Panc1 (cell line): ENCODE data around the gene CEP128. TPM values are rescaled to one million over a fixed set of nuclear protein-coding genes. Genes with fewer than 3 reads are reported as not detected.

Source experiments
- ATAC-seq: fragments of 200-7000 bp; cut with Tn5 transposase; 2 replicates; pipeline ENCODE4 v1.9.1; 2020; ENCODE audit warnings: mild to moderate bottlenecking, moderate library complexity
- BruUV-seq: library from RNA; stranded (reverse); fragments of 400-500 nt; replicated peaks from 2 replicates; lab custom pipeline; 2021; lab: Mats Ljungman, UMichigan
- CTCF ChIA-PET: fragments of 300-600 bp; sonication (Branson Sonifier 250); formaldehyde crosslinking; loops from one replicate; lab custom pipeline; 2022; ENCODE audit warnings: antibody characterized with exemption; lab: Charles Lee
- POLR2A ChIA-PET: fragments of 300-600 bp; sonication (Branson Sonifier 250); formaldehyde crosslinking; loops from one replicate; lab custom pipeline; 2022; ENCODE audit warnings: antibody characterized with exemption; lab: Charles Lee
- DNase-seq: peaks from one replicate; pipeline ENCODE4 v3.0.0-alpha.2; 2010; ENCODE audit warnings: low read depth, low spot score
- H3K27ac ChIP-seq: 2 replicates; pipeline ENCODE4 v1.5.1; 2011; ENCODE audit warnings: mild to moderate bottlenecking, low read length, inconsistent platforms
- H3K27me3 ChIP-seq: fragments of 200-500 bp; sonication (Bioruptor generic); 2 replicates; pipeline ENCODE4 v1.6.0; 2014; ENCODE audit warnings: low read length, inconsistent platforms; ENCODE audit not compliant: control insufficient read depth, insufficient read depth
- H3K36me3 ChIP-seq: fragments of 200-500 bp; sonication (Bioruptor generic); 2 replicates; pipeline ENCODE4 v1.5.1; 2014; ENCODE audit warnings: inconsistent platforms, mild to moderate bottlenecking, low read length, moderate library complexity; ENCODE audit not compliant: control insufficient read depth, insufficient read depth
- H3K4me1 ChIP-seq: 2 replicates; pipeline ENCODE4 v1.5.1; 2011; ENCODE audit warnings: inconsistent platforms, mild to moderate bottlenecking, low read length, moderate library complexity; ENCODE audit not compliant: control insufficient read depth, insufficient read depth
- H3K4me3 ChIP-seq, 2 experiments: 2 replicates each; pipeline ENCODE4 v1.5.1; 2011 to 2012; ENCODE audit warnings: low read depth in 2 of 2, low read length in 2 of 2, mild to moderate bottlenecking in 2 of 2, inconsistent platforms in 1 of 2, moderate library complexity in 1 of 2
- H3K9me3 ChIP-seq: fragments of 200-500 bp; sonication (Bioruptor generic); 2 replicates; pipeline ENCODE4 v1.5.1; 2014; ENCODE audit warnings: low read depth, mild to moderate bottlenecking, inconsistent platforms, low read length, moderate library complexity; ENCODE audit not compliant: control insufficient read depth, insufficient read depth
- CTCF ChIP-seq: fragments of 450-650 bp; IDR thresholded peaks from 2 replicates; pipeline ENCODE4 v1.5.1; 2017; ENCODE audit warnings: mild to moderate bottlenecking
- POLR2AphosphoS5 ChIP-seq: IDR thresholded peaks from 2 replicates; pipeline ENCODE4 v1.6.1; 2012; ENCODE audit warnings: mild to moderate bottlenecking, low read depth, low read length, moderate library complexity
- REST ChIP-seq, 2 experiments: IDR thresholded peaks; 2 replicates each; pipeline ENCODE4 v1.6.1; 2011 to 2012; ENCODE audit warnings: low read depth in 2 of 2, control low read depth in 1 of 2, low read length in 1 of 2, mild to moderate bottlenecking in 1 of 2, moderate library complexity in 1 of 2; ENCODE audit not compliant: insufficient read depth in 1 of 2
- SIN3A ChIP-seq: IDR thresholded peaks from 2 replicates; pipeline ENCODE4 v1.6.1; 2012; ENCODE audit warnings: low read depth, mild to moderate bottlenecking, low read length, moderate library complexity, borderline replicate concordance; ENCODE audit not compliant: insufficient read depth
- TCF7L2 ChIP-seq: IDR thresholded peaks from 2 replicates; pipeline ENCODE4 v1.6.1; 2011; ENCODE audit warnings: mild to moderate bottlenecking, low read depth, low read length, inconsistent platforms
- in situ Hi-C: cut with HindIII; loops from 2 replicates; pipeline ENCODE4 v1.10.0; 2016; ENCODE audit warnings: low sequenced_read_pairs, low pct_unique_long_range_greater_than_20kb
- intact Hi-C: fragments of 100-400 bp; cut with micrococcal nuclease; formaldehyde crosslinking; loops from one replicate; pipeline ENCODE4 v1.10.0; 2022; ENCODE audit not compliant: unreplicated experiment
- total RNA-seq: library from RNA; stranded (reverse); gene quantifications from one replicate; pipeline ENCODE4 v1.2.1, GENCODE V29; 2021; ENCODE audit not compliant: unreplicated experiment

Gene CEP128
- total RNA-seq, 1 experiment from 2014 or later = 9.3 TPM

- no TSS peak for BruUV-seq
- ATAC-seq = no peak
- intact Hi-C loops = no loop called here
Measured at GRCh38 chr14:80698974-80699373, 242.6 kb downstream of the CEP128 start.

GRCh38 chr14:80695869-80696268, 245.7 kb downstream of the CEP128 start:
- in situ Hi-C loops (no loop called here), intact Hi-C loops (no loop called here)
- ATAC-seq (no peak), DNase-seq (no peak)
- Histone ChIP-seq H3K4me1 (no peaks in the 10 kb centered on the region), H3K4me3 (no peak overlapping the region), H3K9me3 (no peaks in the 10 kb centered on the region), H3K36me3 (no peaks in the 10 kb centered on the region; the same call in 1 of the 2 replicates), H3K27ac (no peak overlapping the region), H3K27me3 (no peaks in the 10 kb centered on the region)
- no TSS peak for BruUV-seq
- CTCF ChIA-PET = no interaction called here
- TF ChIP-seq REST (IDR thresholded peaks at IDR 0.05; ENCODE audit: insufficient read depth in 1 of 2, low read depth in 2 of 2, low read length in 1 of 2) (no peak), CTCF (no peak), SIN3A (no peak), POLR2AphosphoS5 (no peak), TCF7L2 (no peak)
- POLR2A ChIA-PET = no interaction called here

More at GRCh38 chr14:80698974-80699373, 242.6 kb downstream of the CEP128 start:
- in situ Hi-C loops = no loop called here
- CTCF ChIA-PET = no interaction called here
- DNase-seq = no peak
- Histone ChIP-seq H3K36me3 (no peaks in the 10 kb centered on the region; the same call in 1 of the 2 replicates), H3K27me3 (no peaks in the 10 kb centered on the region), H3K4me3 (no peak overlapping the region), H3K4me1 (no peaks in the 10 kb centered on the region), H3K27ac (no peak overlapping the region), H3K9me3 (no peaks in the 10 kb centered on the region)
- POLR2A ChIA-PET = no interaction called here
- TF ChIP-seq REST (IDR thresholded peaks at IDR 0.05; ENCODE audit: insufficient read depth in 1 of 2, low read depth in 2 of 2, low read length in 1 of 2) (no peak), POLR2AphosphoS5 (no peak), SIN3A (no peak), CTCF (no peak), TCF7L2 (no peak)
